IMR-90 (cell line): ENCODE measurements around the gene MTFR2. TPM values are rescaled to one million over a fixed set of nuclear protein-coding genes. Genes with fewer than 3 reads are reported as not detected.

ENCODE experiments used
- ATAC-seq: fragments of 200-7000 bp; cut with Tn5 transposase; 2 replicates; pipeline ENCODE4 v1.9.1; 2020; ENCODE audit warnings: low read depth, mild to moderate bottlenecking, moderate library complexity
- BruUV-seq: library from RNA; stranded (reverse); fragments of 400-500 nt; replicated peaks from 2 replicates; lab custom pipeline; 2021; lab: Mats Ljungman, UMichigan
- CTCF ChIA-PET: fragments of 300-600 bp; formaldehyde crosslinking; extraction: SDS; loops from one replicate; lab custom pipeline; 2021; ENCODE audit warnings: antibody characterized with exemption; lab: Yijun Ruan, JAX
- POLR2A ChIA-PET: fragments of 300-600 bp; sonication (Branson Sonifier 250); formaldehyde crosslinking; loops from one replicate; lab custom pipeline; 2022; ENCODE audit warnings: antibody characterized with exemption; ENCODE audit not compliant: unreplicated experiment; lab: Charles Lee
- DNase-seq: peaks from one replicate; pipeline ENCODE4 v3.0.0; 2013
- H2AFZ ChIP-seq: replicated peaks from 2 replicates; pipeline ENCODE3; 2013; ENCODE audit warnings: low read length, mild to moderate bottlenecking; ENCODE audit not compliant: poor library complexity
- H2AK5ac ChIP-seq: 2 replicates; pipeline ENCODE4 v1.6.1; 2013; ENCODE audit warnings: low read depth, low read length, inconsistent platforms
- H2AK9ac ChIP-seq: replicated peaks from 2 replicates; pipeline ENCODE3; 2013; ENCODE audit warnings: mild to moderate bottlenecking, low read depth, low read length, moderate library complexity; ENCODE audit not compliant: poor library complexity
- H2BK120ac ChIP-seq: 2 replicates; pipeline ENCODE4 v1.6.1; 2013; ENCODE audit warnings: low read depth, low read length, inconsistent platforms
- H2BK15ac ChIP-seq: 3 replicates; pipeline ENCODE4 v1.6.1; 2013; ENCODE audit warnings: low read depth, low read length, inconsistent platforms
- H2BK20ac ChIP-seq: 2 replicates; pipeline ENCODE4 v1.6.1; 2013; ENCODE audit warnings: low read depth, mild to moderate bottlenecking, inconsistent platforms, low read length, moderate library complexity
- H2BK5ac ChIP-seq: 2 replicates; pipeline ENCODE4 v1.6.1; 2013; ENCODE audit warnings: mild to moderate bottlenecking, low read depth, low read length, inconsistent platforms; ENCODE audit not compliant: poor library complexity, severe bottlenecking
- H3K14ac ChIP-seq: replicated peaks from 2 replicates; pipeline ENCODE4 v1.6.1; 2013; ENCODE audit warnings: low read depth, low read length, inconsistent platforms
- H3K18ac ChIP-seq: 2 replicates; pipeline ENCODE4 v1.6.1; 2013; ENCODE audit warnings: low read depth, low read length, control low read depth
- H3K23ac ChIP-seq: 2 replicates; pipeline ENCODE4 v1.6.1; 2013; ENCODE audit warnings: low read depth, low read length, inconsistent platforms
- H3K27ac ChIP-seq: 2 replicates; pipeline ENCODE4 v1.5.1; 2013; ENCODE audit warnings: mild to moderate bottlenecking, control low read depth, low read length; ENCODE audit not compliant: insufficient read depth
- H3K27me3 ChIP-seq: 2 replicates; pipeline ENCODE4 v1.6.1; 2013; ENCODE audit warnings: low read length; ENCODE audit not compliant: control insufficient read depth, insufficient read depth
- H3K36me3 ChIP-seq: 2 replicates; pipeline ENCODE4 v1.6.1; 2013; ENCODE audit warnings: low read length, mixed read lengths; ENCODE audit not compliant: control insufficient read depth, insufficient read depth
- H3K4ac ChIP-seq: 2 replicates; pipeline ENCODE4 v1.6.1; 2013; ENCODE audit warnings: low read depth, low read length, inconsistent platforms
- H3K4me1 ChIP-seq: 2 replicates; pipeline ENCODE4 v1.6.1; 2013; ENCODE audit warnings: low read length, mixed read lengths; ENCODE audit not compliant: control insufficient read depth, insufficient read depth
- H3K4me2 ChIP-seq: 2 replicates; pipeline ENCODE4 v1.6.1; 2013; ENCODE audit warnings: low read depth, mild to moderate bottlenecking, control low read depth, low read length, moderate library complexity
- H3K4me3 ChIP-seq: 2 replicates; pipeline ENCODE4 v1.5.1; 2013; ENCODE audit warnings: low read depth, mild to moderate bottlenecking, control low read depth, low read length, moderate library complexity; ENCODE audit not compliant: insufficient read depth
- H3K56ac ChIP-seq: 2 replicates; pipeline ENCODE4 v1.6.1; 2013; ENCODE audit warnings: low read length, inconsistent platforms; ENCODE audit not compliant: insufficient read depth; ENCODE audit errors: extremely low read depth
- H3K79me1 ChIP-seq, 2 experiments: 2 replicates each; pipeline ENCODE4 v1.6.1; 2013; ENCODE audit warnings: low read length in 2 of 2, inconsistent platforms in 1 of 2, low read depth in 1 of 2
- H3K9ac ChIP-seq: 2 replicates; pipeline ENCODE4 v1.6.1; 2013; ENCODE audit warnings: low read depth, low read length, control low read depth
- H3K9me1 ChIP-seq: 2 replicates; pipeline ENCODE4 v1.6.1; 2013; ENCODE audit warnings: low read length, inconsistent platforms; ENCODE audit not compliant: insufficient read depth
- H3K9me3 ChIP-seq: 2 replicates; pipeline ENCODE4 v1.6.1; 2013; ENCODE audit warnings: low read length; ENCODE audit not compliant: control insufficient read depth, insufficient read depth
- H4K20me1 ChIP-seq: 2 replicates; pipeline ENCODE4 v1.6.1; 2013; ENCODE audit warnings: low read length, inconsistent platforms; ENCODE audit not compliant: insufficient read depth
- H4K5ac ChIP-seq: 2 replicates; pipeline ENCODE4 v1.6.1; 2013; ENCODE audit warnings: mild to moderate bottlenecking, low read depth, low read length, control low read depth
- H4K8ac ChIP-seq, 2 experiments: 2 replicates each; pipeline ENCODE4 v1.6.1; 2013; ENCODE audit warnings: low read depth in 2 of 2, low read length in 2 of 2, control low read depth in 1 of 2, inconsistent platforms in 1 of 2
- H4K91ac ChIP-seq: 2 replicates; pipeline ENCODE4 v1.6.1; 2013; ENCODE audit warnings: low read depth, low read length, inconsistent platforms; ENCODE audit not compliant: insufficient read depth
- BHLHE40 ChIP-seq: fragments of 150-350 bp; IDR thresholded peaks from 2 replicates; pipeline ENCODE4 v1.6.1; 2016; ENCODE audit warnings: mild to moderate bottlenecking, low read depth, low read length
- CEBPB ChIP-seq: IDR thresholded peaks from 2 replicates; pipeline ENCODE4 v1.6.1; 2012; ENCODE audit warnings: low read depth, low read length, improper control_type of control experiment
- CHD1 ChIP-seq: IDR thresholded peaks from 2 replicates; pipeline ENCODE4 v1.6.1; 2012; ENCODE audit warnings: low read depth, low read length, improper control_type of control experiment
- FOS ChIP-seq: fragments of 150-350 bp; IDR thresholded peaks from 2 replicates; pipeline ENCODE4 v1.6.1; 2016; ENCODE audit warnings: low read depth, low read length
- MAFK ChIP-seq: IDR thresholded peaks from 2 replicates; pipeline ENCODE4 v1.6.1; 2012; ENCODE audit warnings: low read depth, low read length, improper control_type of control experiment
- MXI1 ChIP-seq: IDR thresholded peaks from 2 replicates; pipeline ENCODE4 v1.6.1; 2012; ENCODE audit warnings: low read depth, mild to moderate bottlenecking, low read length, moderate library complexity, borderline replicate concordance
- NFE2L2 ChIP-seq: fragments of 150-350 bp; IDR thresholded peaks from 2 replicates; pipeline ENCODE4 v1.6.1; 2016; ENCODE audit warnings: low read depth, mild to moderate bottlenecking, low read length
- RAD21 ChIP-seq: IDR thresholded peaks from 2 replicates; pipeline ENCODE4 v1.6.1; 2012; ENCODE audit warnings: low read length, improper control_type of control experiment
- SMC3 ChIP-seq: fragments of 150-350 bp; IDR thresholded peaks from 2 replicates; pipeline ENCODE4 v1.6.1; 2016; ENCODE audit warnings: low read depth, mild to moderate bottlenecking, antibody characterized with exemption, low read length, moderate library complexity
- WGBS, 2 experiments: methylation state at CpG; one replicate each; pipeline versions ENCODE4 v1.1.5 to v1.1.7; 2013; ENCODE audit warnings: missing lambda C conversion rate in 2 of 2; ENCODE audit not compliant: insufficient read length in 1 of 2; ENCODE audit errors: extremely low coverage in 2 of 2; 5-methylcytosine and 5-hydroxymethylcytosine counted together
- dilution Hi-C: fragments of 300-500 bp; cut with HindIII; formaldehyde crosslinking; loops from one replicate; pipeline ENCODE4 v1.14.3; 2018; ENCODE audit warnings: low sequenced_read_pairs; ENCODE audit not compliant: unreplicated experiment
- in situ Hi-C: fragments of 300-500 bp; cut with MboI; formaldehyde crosslinking; loops from 3 replicates; pipeline ENCODE4 v1.14.3; 2019; ENCODE audit warnings: low sequenced_read_pairs, inconsistent platforms, mixed read lengths
- intact Hi-C: fragments of 100-400 bp; cut with micrococcal nuclease; formaldehyde crosslinking; loops from 2 replicates; pipeline ENCODE4 v1.10.0; 2022
- polyA plus RNA-seq, 3 experiments: library from polyadenylated mRNA; depleted of rRNA; stranded (reverse); fragments of >200 nt; gene quantifications; 2 replicates each; pipeline ENCODE4 v1.2.3, GENCODE V29; 2012; ENCODE audit warnings: low replicate concordance in 1 of 3
- total RNA-seq: library from RNA; depleted of rRNA; stranded (reverse); fragments of >200 nt; gene quantifications from 2 replicates; pipeline ENCODE4 v1.2.3, GENCODE V29; 2012
- TF ChIP-seq, protein P1 (sequence below): fragments of 150-350 bp; IDR thresholded peaks from 2 replicates; pipeline ENCODE4 v1.6.1; 2017; ENCODE audit warnings: mild to moderate bottlenecking, antibody characterized with exemption, low read length, low read depth
- TF ChIP-seq, protein P2 (sequence below): fragments of 150-350 bp; IDR thresholded peaks from 2 replicates; pipeline ENCODE4 v1.6.1; 2016; ENCODE audit warnings: low read depth, mild to moderate bottlenecking, low read length, moderate library complexity, borderline replicate concordance
- TF ChIP-seq, protein P3 (sequence below): conservative IDR thresholded peaks from 2 replicates; pipeline ENCODE4 v1.5.1; 2012; ENCODE audit warnings: mild to moderate bottlenecking, low read depth, low read length, improper control_type of control experiment

MTFR2 gene
- total and polyA plus RNA-seq, 2 of the 4 experiments (the other 2 are of a cell fraction): 0.72 to 7.2 TPM

DNA sequence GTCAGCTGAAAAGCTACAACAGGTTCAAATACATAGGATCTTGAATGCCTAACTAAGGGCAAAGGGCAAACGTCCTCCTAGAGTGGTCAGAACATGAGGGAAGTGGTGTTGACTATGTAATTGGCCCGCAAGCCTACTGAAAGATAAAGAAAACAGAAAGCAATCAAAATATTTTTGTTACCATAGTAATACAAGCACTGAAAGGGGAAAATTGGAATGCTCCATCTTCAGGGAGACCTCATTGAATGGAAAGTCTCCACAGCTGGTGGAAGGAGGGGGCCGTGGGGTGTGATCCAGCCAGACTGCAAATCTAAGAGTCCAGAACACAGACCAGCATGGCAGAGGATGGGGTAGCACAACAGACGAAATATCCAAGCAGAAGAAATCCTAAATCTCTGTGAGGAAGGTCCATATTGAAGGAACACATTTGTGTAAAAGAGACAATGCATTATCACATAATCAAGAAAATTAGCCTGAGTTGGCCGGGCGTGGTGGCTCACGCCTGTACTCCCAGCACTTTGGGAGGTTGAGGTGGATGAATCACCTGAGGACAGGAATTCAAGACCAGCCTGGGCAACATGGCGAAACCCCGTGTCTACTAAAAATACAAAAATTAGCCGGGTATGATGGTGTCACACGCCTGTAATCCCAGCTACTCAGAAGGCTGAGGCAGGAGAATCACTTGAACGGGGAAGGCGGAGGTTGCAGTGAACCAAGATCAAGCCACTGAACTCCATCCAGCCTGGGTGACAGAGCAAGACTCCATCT is 39.5 kb downstream of the MTFR2 start:
- dilution Hi-C loops (no loop called here), in situ Hi-C loops (no loop called here), intact Hi-C loops (no loop called here)
- Histone ChIP-seq H3K9me1 (no peaks in the 10 kb centered on the region), H3K9ac (no peak overlapping the region), H3K56ac (no peak overlapping the region), H2BK20ac (no peak overlapping the region), H3K9me3 (no peaks in the 10 kb centered on the region), H3K4me3 (no peak overlapping the region), H3K18ac (no peak overlapping the region), H4K20me1 (no peaks in the 10 kb centered on the region), H3K23ac (no peak overlapping the region), H3K4me2 (no peak overlapping the region), H2BK15ac (no peak overlapping the region), H2AFZ (no peak overlapping the region), H4K5ac (no peak overlapping the region), H2AK9ac (no peak overlapping the region), H4K8ac (no peak overlapping the region), H4K91ac (no peak overlapping the region), H2AK5ac (no peak overlapping the region), H3K4me1 (peaks cover 2% of the 10 kb centered on the region; the same call in 1 of the 2 replicates), H3K79me1 (no peaks in the 10 kb centered on the region), H3K4ac (no peak overlapping the region), H2BK120ac (no peak overlapping the region), H3K27me3 (no peaks in the 10 kb centered on the region), H2BK5ac (no peak overlapping the region), H3K27ac (no peak overlapping the region), H3K14ac (no peak overlapping the region), H3K36me3 (no peaks in the 10 kb centered on the region)
- ChIA-PET CTCF (no interaction called here), POLR2A (no interaction called here)
- ATAC-seq: no peak
- no TSS peak for BruUV-seq
- no peak for TF ChIP-seq CHD1
- TF ChIP-seq, protein P1, sequence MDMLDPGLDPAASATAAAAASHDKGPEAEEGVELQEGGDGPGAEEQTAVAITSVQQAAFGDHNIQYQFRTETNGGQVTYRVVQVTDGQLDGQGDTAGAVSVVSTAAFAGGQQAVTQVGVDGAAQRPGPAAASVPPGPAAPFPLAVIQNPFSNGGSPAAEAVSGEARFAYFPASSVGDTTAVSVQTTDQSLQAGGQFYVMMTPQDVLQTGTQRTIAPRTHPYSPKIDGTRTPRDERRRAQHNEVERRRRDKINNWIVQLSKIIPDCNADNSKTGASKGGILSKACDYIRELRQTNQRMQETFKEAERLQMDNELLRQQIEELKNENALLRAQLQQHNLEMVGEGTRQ: no peak
- TF ChIP-seq, protein P2, sequence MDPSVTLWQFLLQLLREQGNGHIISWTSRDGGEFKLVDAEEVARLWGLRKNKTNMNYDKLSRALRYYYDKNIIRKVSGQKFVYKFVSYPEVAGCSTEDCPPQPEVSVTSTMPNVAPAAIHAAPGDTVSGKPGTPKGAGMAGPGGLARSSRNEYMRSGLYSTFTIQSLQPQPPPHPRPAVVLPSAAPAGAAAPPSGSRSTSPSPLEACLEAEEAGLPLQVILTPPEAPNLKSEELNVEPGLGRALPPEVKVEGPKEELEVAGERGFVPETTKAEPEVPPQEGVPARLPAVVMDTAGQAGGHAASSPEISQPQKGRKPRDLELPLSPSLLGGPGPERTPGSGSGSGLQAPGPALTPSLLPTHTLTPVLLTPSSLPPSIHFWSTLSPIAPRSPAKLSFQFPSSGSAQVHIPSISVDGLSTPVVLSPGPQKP: no peak
- TF ChIP-seq BHLHE40: no peak
- no peak for TF ChIP-seq CEBPB
- TF ChIP-seq RAD21: no peak
- TF ChIP-seq NFE2L2: no peak
- no peak for TF ChIP-seq FOS
- TF ChIP-seq, protein P3, sequence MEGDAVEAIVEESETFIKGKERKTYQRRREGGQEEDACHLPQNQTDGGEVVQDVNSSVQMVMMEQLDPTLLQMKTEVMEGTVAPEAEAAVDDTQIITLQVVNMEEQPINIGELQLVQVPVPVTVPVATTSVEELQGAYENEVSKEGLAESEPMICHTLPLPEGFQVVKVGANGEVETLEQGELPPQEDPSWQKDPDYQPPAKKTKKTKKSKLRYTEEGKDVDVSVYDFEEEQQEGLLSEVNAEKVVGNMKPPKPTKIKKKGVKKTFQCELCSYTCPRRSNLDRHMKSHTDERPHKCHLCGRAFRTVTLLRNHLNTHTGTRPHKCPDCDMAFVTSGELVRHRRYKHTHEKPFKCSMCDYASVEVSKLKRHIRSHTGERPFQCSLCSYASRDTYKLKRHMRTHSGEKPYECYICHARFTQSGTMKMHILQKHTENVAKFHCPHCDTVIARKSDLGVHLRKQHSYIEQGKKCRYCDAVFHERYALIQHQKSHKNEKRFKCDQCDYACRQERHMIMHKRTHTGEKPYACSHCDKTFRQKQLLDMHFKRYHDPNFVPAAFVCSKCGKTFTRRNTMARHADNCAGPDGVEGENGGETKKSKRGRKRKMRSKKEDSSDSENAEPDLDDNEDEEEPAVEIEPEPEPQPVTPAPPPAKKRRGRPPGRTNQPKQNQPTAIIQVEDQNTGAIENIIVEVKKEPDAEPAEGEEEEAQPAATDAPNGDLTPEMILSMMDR: no peak
- TF ChIP-seq MXI1: no peak
- TF ChIP-seq SMC3: no peak
- no peak for TF ChIP-seq MAFK
- DNase-seq: no peak
- no CpG with 5 or more reads among the region's 13 CpGs for WGBS, 2 experiments
